Suprapubic skin (tissue), 4 donors: Measurements from ENCODE around the gene SLC16A3.

ENCODE experiments used
- CTCF ChIP-seq, 2 donors: fragments of 200-600 bp in 1 of 2; fragments of 450-650 bp in 1 of 2; sonication (generic) in 1 of 2; IDR thresholded peaks; one replicate each; pipeline ENCODE4 v1.5.1; 2016 to 2019; ENCODE audit warnings: antibody characterized with exemption in 2 of 2, mild to moderate bottlenecking in 1 of 2, moderate library complexity in 1 of 2
- POLR2A ChIP-seq, 2 donors: fragments of 450-650 bp; IDR thresholded peaks; one replicate each; pipeline ENCODE4 v1.6.1; 2017; ENCODE audit warnings: antibody characterized with exemption in 2 of 2, mild to moderate bottlenecking in 2 of 2, moderate library complexity in 2 of 2
- POLR2AphosphoS5 ChIP-seq, 3 donors: sonication (generic); formaldehyde crosslinking; IDR thresholded peaks; one replicate each; pipeline ENCODE4 v1.6.1; 2017; ENCODE audit warnings: antibody characterized with exemption in 3 of 3

- TF ChIP-seq CTCF (IDR thresholded peaks at IDR 0.05) (no peak), POLR2A (IDR thresholded peaks at IDR 0.05) (no peak), POLR2AphosphoS5 (IDR thresholded peaks at IDR 0.05) (no peak)
Measured at GRCh38 chr17:82282239-82283207, 53.7 kb downstream of the SLC16A3 start.
